ENCODE data around the gene CLCN7. TPM values are rescaled to one million over a fixed set of nuclear protein-coding genes. Genes with fewer than 3 reads are reported as not detected.

CLCN7 gene
- total and polyA plus RNA-seq, 11 donors = 30.3 to 70.8 (median 33.6) TPM

DNA sequence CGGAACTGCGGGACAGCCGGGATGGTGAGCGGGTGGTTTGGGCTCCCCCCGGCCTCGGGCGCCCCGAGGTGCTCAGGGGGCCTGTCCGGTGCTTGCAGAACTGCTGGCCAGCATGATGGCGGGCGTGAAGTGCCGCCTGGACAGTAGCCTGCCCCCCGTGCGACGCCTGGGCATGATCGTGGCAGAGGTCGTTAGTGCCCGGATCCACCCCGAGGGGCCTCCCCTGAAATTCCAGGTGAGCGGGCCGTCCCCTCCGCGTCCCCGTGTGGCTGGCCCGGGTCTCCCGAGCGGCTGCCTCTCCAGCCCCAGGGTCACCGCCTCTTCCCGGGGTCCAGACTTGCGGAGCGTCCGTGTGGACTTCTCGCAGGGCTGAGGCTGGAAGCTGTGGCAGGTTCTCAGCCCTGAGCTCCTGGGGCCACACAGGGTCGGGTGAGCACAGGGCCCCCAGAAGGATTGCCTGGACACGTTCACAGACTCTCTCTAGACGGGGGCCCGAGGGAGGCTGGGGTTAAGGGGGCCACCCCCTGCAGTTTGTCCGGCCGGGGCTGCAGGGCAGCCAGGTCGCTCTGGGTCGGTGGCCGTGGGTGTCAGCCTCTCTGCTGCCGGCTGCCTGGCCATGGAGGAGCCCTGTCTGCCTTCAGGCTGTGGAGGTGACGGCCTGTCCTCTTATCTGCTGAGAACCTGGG lies 25.8 kb upstream of the CLCN7 start:
- Histone ChIP-seq H3K4me1 (peaks cover 0 to 2% (median 0%) of the 10 kb centered on the region in 12 donors), H3K27me3 (no peaks in the 10 kb centered on the region), H3K27ac (no peak overlapping the region), H3K9me3 (no peaks in the 10 kb centered on the region), H3K36me3 (peaks cover 3 to 86% (median 81%) of the 10 kb centered on the region in 9 donors), H3K4me3 (no peak overlapping the region)
- no peak for TF ChIP-seq POLR2A (IDR thresholded peaks at IDR 0.05)
- TF ChIP-seq, protein P1, sequence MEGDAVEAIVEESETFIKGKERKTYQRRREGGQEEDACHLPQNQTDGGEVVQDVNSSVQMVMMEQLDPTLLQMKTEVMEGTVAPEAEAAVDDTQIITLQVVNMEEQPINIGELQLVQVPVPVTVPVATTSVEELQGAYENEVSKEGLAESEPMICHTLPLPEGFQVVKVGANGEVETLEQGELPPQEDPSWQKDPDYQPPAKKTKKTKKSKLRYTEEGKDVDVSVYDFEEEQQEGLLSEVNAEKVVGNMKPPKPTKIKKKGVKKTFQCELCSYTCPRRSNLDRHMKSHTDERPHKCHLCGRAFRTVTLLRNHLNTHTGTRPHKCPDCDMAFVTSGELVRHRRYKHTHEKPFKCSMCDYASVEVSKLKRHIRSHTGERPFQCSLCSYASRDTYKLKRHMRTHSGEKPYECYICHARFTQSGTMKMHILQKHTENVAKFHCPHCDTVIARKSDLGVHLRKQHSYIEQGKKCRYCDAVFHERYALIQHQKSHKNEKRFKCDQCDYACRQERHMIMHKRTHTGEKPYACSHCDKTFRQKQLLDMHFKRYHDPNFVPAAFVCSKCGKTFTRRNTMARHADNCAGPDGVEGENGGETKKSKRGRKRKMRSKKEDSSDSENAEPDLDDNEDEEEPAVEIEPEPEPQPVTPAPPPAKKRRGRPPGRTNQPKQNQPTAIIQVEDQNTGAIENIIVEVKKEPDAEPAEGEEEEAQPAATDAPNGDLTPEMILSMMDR (IDR thresholded peaks at IDR 0.05) = no peak
- DNase-seq = no peak
- intact Hi-C loops (cut with DNase I) = loop anchor here in 1 of 10 donors (1.0 kb wide), 1 partner anchor 24 kb away; no protein-coding TSS in a partner anchor
- no peak for ATAC-seq
- 93 to 95% (median 94%) methylated on average over 12 to 44 of the region's 44 CpGs for WGBS, 4 donors

DNA sequence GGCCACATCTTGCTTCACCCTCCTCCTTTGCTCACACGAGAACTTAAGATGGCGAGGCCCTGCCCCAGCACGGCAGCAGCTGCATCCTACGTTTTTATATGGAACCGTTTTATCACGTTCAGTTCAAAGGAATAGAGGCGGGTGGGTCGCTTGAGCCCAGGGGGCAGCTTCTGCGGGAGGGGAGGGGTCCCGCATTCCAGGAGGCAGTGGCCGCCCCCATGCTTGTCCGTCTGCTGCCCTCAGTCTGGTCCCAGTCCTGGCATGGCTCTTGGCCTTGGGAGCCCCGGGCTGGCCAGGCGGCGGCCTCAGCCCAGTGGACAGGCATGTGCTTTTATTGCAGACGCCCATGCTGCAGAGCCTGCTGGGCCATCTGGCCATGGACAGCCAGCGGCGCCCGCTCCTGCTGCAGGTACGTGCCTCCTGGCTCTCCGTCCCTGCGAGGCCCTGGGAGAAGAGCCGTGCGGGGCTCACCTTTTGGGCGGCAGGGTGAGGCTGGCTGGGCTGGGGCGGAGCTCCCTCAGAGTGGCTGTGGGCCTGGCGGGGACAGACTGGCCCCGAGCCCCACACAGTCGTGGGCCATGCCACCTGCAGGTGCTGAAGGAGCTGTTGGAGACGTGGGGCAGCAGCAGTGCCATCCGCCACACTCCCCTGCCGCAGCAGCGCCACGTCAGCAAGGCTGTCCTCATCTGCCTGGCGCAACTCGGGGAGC lies 25.1 kb upstream of the CLCN7 start:
- Histone ChIP-seq H3K9me3 (no peaks in the 10 kb centered on the region), H3K27me3 (no peaks in the 10 kb centered on the region), H3K4me1 (peaks cover 0 to 9% (median 6%) of the 10 kb centered on the region in 12 donors), H3K36me3 (peaks cover 3 to 90% (median 87%) of the 10 kb centered on the region in 9 donors), H3K4me3 (no peak overlapping the region), H3K27ac (no peak overlapping the region)
- TF ChIP-seq, protein P1 (IDR thresholded peaks at IDR 0.05) = no peak
- TF ChIP-seq POLR2A (IDR thresholded peaks at IDR 0.05) = no peak
- DNase-seq = no peak
- no peak for ATAC-seq
- 93 to 97% (median 94%) methylated on average over 19 to 36 of the region's 36 CpGs for WGBS, 4 donors
- intact Hi-C loops (cut with DNase I) = loop anchor here (1.0 to 10.0 kb wide), 6 partner anchors 24 to 175 kb away; partner anchors contain the start of genes CRAMP1 (in 4 of the 10), IFT140 (in 4 of the 10) and JPT2 (in 1 of the 10)

DNA sequence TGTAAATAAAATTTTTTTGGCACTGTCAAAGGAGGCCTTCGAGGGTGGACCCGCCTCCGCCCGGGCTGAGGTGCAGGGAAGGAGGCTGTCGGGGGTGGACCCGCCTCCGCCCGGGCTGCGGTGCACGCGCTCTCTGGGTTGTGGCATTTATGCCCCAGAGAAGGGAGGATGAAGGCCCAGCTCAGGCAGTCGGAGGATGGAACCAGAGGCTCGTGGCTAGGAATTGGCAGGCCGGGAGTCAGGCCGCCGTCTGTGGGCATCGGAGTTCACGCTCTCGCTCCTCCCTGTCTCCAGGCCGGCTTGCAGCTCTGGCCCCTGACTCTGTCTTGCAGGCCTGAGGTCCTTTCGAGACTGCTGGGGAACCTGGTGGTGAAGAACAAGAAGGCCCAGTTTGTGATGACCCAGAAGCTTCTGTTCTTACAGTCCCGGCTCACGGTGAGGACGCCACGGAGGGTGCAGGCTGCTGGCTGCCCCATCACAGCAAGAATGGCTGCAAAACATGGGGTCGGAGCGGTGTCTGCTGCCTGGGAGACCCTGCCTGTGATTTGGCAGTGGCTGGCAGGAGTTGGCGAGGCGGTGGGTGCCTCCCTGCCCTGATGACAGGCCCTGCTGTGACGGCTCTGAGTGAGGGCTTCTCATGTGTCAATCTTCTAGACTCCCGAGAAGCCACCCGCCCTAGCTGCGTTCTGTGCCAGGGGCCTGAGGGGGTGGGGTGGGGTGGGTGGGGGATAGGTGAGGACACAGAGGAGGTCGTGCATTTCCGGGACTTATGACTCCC lies 24.3 kb upstream of the CLCN7 start:
- DNase-seq (no peak), ATAC-seq (no peak)
- WGBS, 4 donors = 91 to 94% (median 94%) methylated on average over 23 to 35 of the region's 35 CpGs
- intact Hi-C loops (cut with DNase I) = loop anchor here in 9 of 10 donors (10.0 kb wide), 5 partner anchors 46 to 176 kb away; partner anchors contain the start of genes CRAMP1 (in 4 of the 9), IFT140 (in 4 of the 9) and JPT2 (in 1 of the 9)
- TF ChIP-seq POLR2A (IDR thresholded peaks at IDR 0.05) = no peak
- TF ChIP-seq, protein P1 (IDR thresholded peaks at IDR 0.05) = no peak
- Histone ChIP-seq H3K27ac (no peak overlapping the region), H3K4me3 (no peak overlapping the region), H3K36me3 (peaks cover 3 to 94% (median 88%) of the 10 kb centered on the region in 9 donors), H3K9me3 (no peaks in the 10 kb centered on the region), H3K27me3 (no peaks in the 10 kb centered on the region), H3K4me1 (peaks cover 0 to 18% (median 14%) of the 10 kb centered on the region in 12 donors)

Data from heart left ventricle (tissue), 16 donors.